ENCODE data around the gene FAM177B.

FAM177B gene

GRCh38 chr1:222788402-222789156 is 51.6 kb downstream of the FAM177B start:
- no peak for DNase-seq

- no peak for DNase-seq
Measured at GRCh38 chr1:222790115-222790514, 53.1 kb downstream of the FAM177B start.

GRCh38 chr1:222790520-222790919 is 53.5 kb downstream of the FAM177B start:
- no peak for DNase-seq

- DNase-seq, result no peak
Measured at GRCh38 chr1:222791006-222791710, 54.2 kb downstream of the FAM177B start.

GRCh38 chr1:222792744-222793143 is 55.7 kb downstream of the FAM177B start:
- DNase-seq, result no peak

GRCh38 chr1:222794656-222795474 is 57.9 kb downstream of the FAM177B start:
- DNase-seq, result no peak

- no peak for DNase-seq
Measured at GRCh38 chr1:222798116-222798515, 61.1 kb downstream of the FAM177B start.

- DNase-seq, result no peak
Measured at GRCh38 chr1:222798975-222799374, 62.0 kb downstream of the FAM177B start.
